NCI-H2171 treated with DMSO at 0.1 percent for 48 hours (cell line): Measurements from ENCODE around the gene FBXW7.

Source experiments
- DNase-seq: peaks from one replicate; lab custom pipeline; 2025; lab: John Stamatoyannopoulos, UW

Gene FBXW7

GRCh38 chr4:152471251-152471792, 64.6 kb downstream of the FBXW7 start:
- no peak for DNase-seq

GRCh38 chr4:152468408-152468807, 67.5 kb downstream of the FBXW7 start:
- no peak for DNase-seq

- no peak for DNase-seq
Measured at GRCh38 chr4:152467101-152467500, 68.8 kb downstream of the FBXW7 start.

- no peak for DNase-seq
Measured at GRCh38 chr4:152464030-152464823, 71.7 kb downstream of the FBXW7 start.

GRCh38 chr4:152463562-152463961, 72.3 kb downstream of the FBXW7 start:
- DNase-seq = no peak

GRCh38 chr4:152462695-152463094, 73.2 kb downstream of the FBXW7 start:
- no peak for DNase-seq

GRCh38 chr4:152462047-152462446, 73.8 kb downstream of the FBXW7 start:
- DNase-seq = no peak

- DNase-seq = peak; percentile 24
Measured at GRCh38 chr4:152460488-152460887, 75.4 kb downstream of the FBXW7 start.

- DNase-seq = no peak
Measured at GRCh38 chr4:152459326-152459725, 76.6 kb downstream of the FBXW7 start.

- no peak for DNase-seq
Measured at GRCh38 chr4:152458801-152459302, 77.0 kb downstream of the FBXW7 start.

GRCh38 chr4:152456609-152457008, 79.3 kb downstream of the FBXW7 start:
- DNase-seq = no peak

- no peak for DNase-seq
Measured at GRCh38 chr4:152455311-152455710, 80.6 kb downstream of the FBXW7 start.

GRCh38 chr4:152454398-152455011, 81.4 kb downstream of the FBXW7 start:
- DNase-seq = peak; percentile 64

- DNase-seq = no peak
Measured at GRCh38 chr4:152451496-152451895, 84.4 kb downstream of the FBXW7 start.

GRCh38 chr4:152448854-152449253, 87.0 kb downstream of the FBXW7 start:
- DNase-seq = no peak

GRCh38 chr4:152448038-152448707, 87.7 kb downstream of the FBXW7 start:
- no peak for DNase-seq

- no peak for DNase-seq
Measured at GRCh38 chr4:152443859-152444258, 92.0 kb downstream of the FBXW7 start.

GRCh38 chr4:152437561-152437960, 98.3 kb downstream of the FBXW7 start:
- DNase-seq = no peak

GRCh38 chr4:152436384-152436783, 99.5 kb downstream of the FBXW7 start:
- no peak for DNase-seq

GRCh38 chr4:152434011-152434410, 101.9 kb downstream of the FBXW7 start:
- DNase-seq = no peak

GRCh38 chr4:152431784-152432183, 104.1 kb downstream of the FBXW7 start:
- no peak for DNase-seq

- DNase-seq = no peak
Measured at GRCh38 chr4:152431291-152431690, 104.6 kb downstream of the FBXW7 start.

GRCh38 chr4:152430507-152430906, 105.4 kb downstream of the FBXW7 start:
- DNase-seq = no peak
